GM12878 (cell line): ENCODE data around the gene PCYT1B. TPM values are rescaled to one million over a fixed set of nuclear protein-coding genes. Genes with fewer than 3 reads are reported as not detected.

ENCODE experiments used
- ATAC-seq: fragments of 200-7000 bp; cut with Tn5 transposase; 3 replicates; pipeline ENCODE4 v1.9.1; 2020; ENCODE audit warnings: mild to moderate bottlenecking, moderate library complexity
- BruUV-seq: library from RNA; stranded (reverse); fragments of 400-500 nt; replicated peaks from 2 replicates; lab custom pipeline; 2021; lab: Mats Ljungman, UMichigan
- CTCF ChIA-PET: fragments of 300-600 bp; sonication (Branson Sonifier 250); formaldehyde crosslinking; extraction: SDS; loops from one replicate; lab custom pipeline; 2021; ENCODE audit warnings: inconsistent platforms; lab: Yijun Ruan, JAX
- POLR2A ChIA-PET: fragments of 350-600 bp; formaldehyde crosslinking; extraction: SDS; loops from one replicate; lab custom pipeline; 2021; ENCODE audit warnings: inconsistent platforms; lab: Charles Lee
- RAD21 ChIA-PET: fragments of 300-600 bp; sonication (Branson Sonifier 250); formaldehyde crosslinking; loops from one replicate; lab custom pipeline; 2023; ENCODE audit warnings: antibody characterized with exemption; ENCODE audit not compliant: unreplicated experiment; lab: Charles Lee
- SMC1A ChIA-PET: fragments of 300-600 bp; sonication (Branson Sonifier 250); formaldehyde crosslinking; loops from one replicate; lab custom pipeline; 2023; ENCODE audit not compliant: unreplicated experiment, uncharacterized antibody; lab: Charles Lee
- DNase-seq: peaks from one replicate; pipeline ENCODE4 v3.0.0-alpha.2; 2011; ENCODE audit warnings: low read depth, low spot score
- FAIRE-seq: peaks from 3 replicates; lab custom pipeline; 2011; peaks lifted over from hg19 to GRCh38; lab: Jason Lieb, UNC
- H2AFZ ChIP-seq: 2 replicates; pipeline ENCODE4 v1.6.0; 2011; ENCODE audit warnings: low read depth, low read length, control low read depth; ENCODE audit not compliant: control insufficient read depth
- H3K27ac ChIP-seq: 2 replicates; pipeline ENCODE4 v1.5.1; 2011; ENCODE audit warnings: control low read depth; ENCODE audit not compliant: control insufficient read depth, insufficient read depth
- H3K27me3 ChIP-seq, 2 experiments: replicated peaks in 1 of 2; 2 replicates each; pipeline versions ENCODE4 v1.6.0 to v1.6.1; 2011; ENCODE audit warnings: low read length in 1 of 2; ENCODE audit not compliant: control insufficient read depth in 2 of 2, insufficient read depth in 2 of 2
- H3K36me3 ChIP-seq, 2 experiments: 2 replicates each; pipeline ENCODE4 v1.5.1; 2011; ENCODE audit warnings: low read length in 1 of 2; ENCODE audit not compliant: control insufficient read depth in 2 of 2, insufficient read depth in 2 of 2
- H3K4me1 ChIP-seq: 2 replicates; pipeline ENCODE4 v1.6.1; 2011; ENCODE audit warnings: mild to moderate bottlenecking, low read length, moderate library complexity, mixed read lengths; ENCODE audit not compliant: control insufficient read depth, insufficient read depth
- H3K4me2 ChIP-seq: 2 replicates; pipeline ENCODE4 v1.6.0; 2011; ENCODE audit warnings: control low read depth; ENCODE audit not compliant: control insufficient read depth, insufficient read depth
- H3K4me3 ChIP-seq: fragments of 200-600 bp; sonication (generic); 2 replicates; pipeline ENCODE4 v1.5.1; 2016
- H3K79me2 ChIP-seq: 2 replicates; pipeline ENCODE4 v1.6.0; 2011; ENCODE audit warnings: low read length; ENCODE audit not compliant: control insufficient read depth, insufficient read depth
- H3K9ac ChIP-seq: 2 replicates; pipeline ENCODE4 v1.8.0; 2011; ENCODE audit warnings: low read length, control low read depth, mixed read lengths; ENCODE audit not compliant: control insufficient read depth, insufficient read depth
- H3K9me3 ChIP-seq: replicated peaks from 3 replicates; pipeline ENCODE4 v1.5.1; 2011; ENCODE audit warnings: mild to moderate bottlenecking, low read length; ENCODE audit not compliant: control insufficient read depth, insufficient read depth
- H4K20me1 ChIP-seq: 2 replicates; pipeline ENCODE4 v1.6.0; 2011; ENCODE audit not compliant: control insufficient read depth, insufficient read depth
- HDAC2 ChIP-seq: fragments of 200-600 bp; sonication (generic); IDR thresholded peaks from 2 replicates; pipeline ENCODE4 v1.6.1; 2017
- HDGF ChIP-seq: fragments of 450-650 bp; IDR thresholded peaks from 2 replicates; pipeline ENCODE4 v1.6.1; 2016; ENCODE audit warnings: antibody characterized with exemption
- SREBF1 ChIP-seq: IDR thresholded peaks from 2 replicates; pipeline ENCODE4 v1.6.1; 2012; ENCODE audit warnings: mild to moderate bottlenecking, low read length
- WRNIP1 ChIP-seq: IDR thresholded peaks from 2 replicates; pipeline ENCODE4 v1.6.1; 2011; ENCODE audit warnings: low read depth, low read length, improper control_type of control experiment, borderline replicate concordance
- WGBS: methylation state at CpG from one replicate; pipeline ENCODE4 v1.1.6; 2016; ENCODE audit warnings: low lambda C conversion rate; ENCODE audit not compliant: insufficient replicate concordance, insufficient coverage; ENCODE audit errors: missing lambda C conversion rate; 5-methylcytosine and 5-hydroxymethylcytosine counted together
- in situ Hi-C: fragments of 300-500 bp; cut with MboI; formaldehyde crosslinking; loops from 9 replicates; pipeline ENCODE4 v1.14.3; 2018; ENCODE audit warnings: mixed read lengths
- intact Hi-C: fragments of 100-400 bp; cut with micrococcal nuclease; formaldehyde crosslinking; loops from one replicate; pipeline ENCODE4 v1.14.2; 2022; ENCODE audit not compliant: unreplicated experiment
- polyA plus RNA-seq, 11 experiments: library from polyadenylated mRNA; depleted of rRNA in 4 of 11; unstranded in 6 of 11; stranded (reverse) in 5 of 11; fragments of >200 nt; fragmentation: Nextera tagmentation in 4 of 11; fragmentation: Illumina TruSeq in 1 of 11; extraction: Ambion mirVana in 4 of 11; extraction: Trizol in 1 of 11; gene quantifications; 1 replicate in 1 of 11; 2 replicates in 10 of 11; pipeline versions ENCODE4 v1.2.1 to v1.2.3, GENCODE V29; 2011 to 2016; ENCODE audit warnings: inconsistent platforms in 2 of 11, missing spikeins in 2 of 11, low read depth in 1 of 11
- total RNA-seq, 4 experiments: library from RNA; depleted of rRNA in 3 of 4; stranded (reverse); fragments of >200 nt in 3 of 4; fragmentation: Illumina TruSeq in 1 of 4; extraction: Trizol in 1 of 4; gene quantifications; 2 replicates each; pipeline versions ENCODE4 v1.2.1 to v1.2.3, GENCODE V29; 2013 to 2021

Gene PCYT1B
- total and polyA plus RNA-seq, 10 of the 15 experiments (the other 5 are each of a cell fraction or from before 2014, with no cell fraction given), result 0.10 TPM; not detected in 9

GRCh38 chrX:24684048-24684447 is 36.9 kb upstream of the PCYT1B start:
- BruUV-seq, result no TSS peak
- FAIRE-seq, result no peak

GRCh38 chrX:24682739-24683432 is 35.7 kb upstream of the PCYT1B start:
- Histone ChIP-seq H3K9me3 (no peaks in the 10 kb centered on the region; the same call in 2 of the 3 replicates), H3K4me1 (no peaks in the 10 kb centered on the region), H2AFZ (no peak overlapping the region), H3K9ac (no peak overlapping the region), H3K4me3 (no peak overlapping the region), H3K36me3 (no peaks in the 10 kb centered on the region), H3K27ac (no peak overlapping the region), H3K27me3 (no peaks in the 10 kb centered on the region; a peak in 1 of 4 replicates), H3K4me2 (no peak overlapping the region), H3K79me2 (no peaks in the 10 kb centered on the region), H4K20me1 (no peaks in the 10 kb centered on the region)
- ChIA-PET RAD21 (no interaction called here), POLR2A (no interaction called here), CTCF (no interaction called here), SMC1A (interaction anchor here (0.6 to 1.3 kb wide), 4 partner anchors 8 to 608 kb away, joined by 3 read pairs; no protein-coding TSS in a partner anchor)
- BruUV-seq, result no TSS peak
- WGBS, result 17% methylated on average over 7 of the region's 7 CpGs
- DNase-seq (no peak), FAIRE-seq (no peak), ATAC-seq (peak; percentile 28; the same call in 2 of the 3 replicates)
- in situ Hi-C loops, result no loop called here
- TF ChIP-seq SREBF1 (no peak), WRNIP1 (no peak)
- intact Hi-C loops, result no loop called here

More at GRCh38 chrX:24684048-24684447, 36.9 kb upstream of the PCYT1B start:
- Histone ChIP-seq H4K20me1 (no peaks in the 10 kb centered on the region), H3K4me3 (no peak overlapping the region), H3K4me1 (no peaks in the 10 kb centered on the region), H3K79me2 (no peaks in the 10 kb centered on the region), H3K27me3 (no peaks in the 10 kb centered on the region; a peak in 1 of 4 replicates), H3K36me3 (no peaks in the 10 kb centered on the region), H3K9ac (no peak overlapping the region), H3K9me3 (no peaks in the 10 kb centered on the region; the same call in 2 of the 3 replicates), H3K27ac (no peak overlapping the region), H3K4me2 (no peak overlapping the region), H2AFZ (no peak overlapping the region)
- intact Hi-C loops, result no loop called here
- ChIA-PET RAD21 (no interaction called here), POLR2A (no interaction called here), SMC1A (interaction anchor here (1.3 kb wide), 1 partner anchor 15 kb away, joined by 3 read pairs; no protein-coding TSS in a partner anchor), CTCF (no interaction called here)
- in situ Hi-C loops, result no loop called here
- DNase-seq (no peak), ATAC-seq (no peak)
- 36% methylated on average over 2 of the region's 2 CpGs for WGBS
- TF ChIP-seq HDAC2, result no peak
- no peak for TF ChIP-seq HDGF
